Stimulated activated CD4-positive, alpha-beta T cell treated with anti-CD3 and anti-CD28 coated beads, Interleukin-12 subunit alpha, Interleukin-12 subunit beta, amount 100 ng/mL, for 24 hours (primary cell): ENCODE results near the gene RNPS1.
"Not testable (repeated sequence)": the region's sequence is repeated elsewhere in the genome, so short reads cannot be mapped to it uniquely, and the experiment has no call there.

Experiments used
- DNase-seq, 2 experiments: peaks; one replicate each; pipeline ENCODE4 v3.0.0-alpha.2; 2020; ENCODE audit warnings: low read depth in 2 of 2

RNPS1 gene

GRCh38 chr16:2282866-2283555 lies 15.1 kb upstream of the RNPS1 start:
- DNase-seq, result no peak

GRCh38 chr16:2282262-2282661 lies 14.3 kb upstream of the RNPS1 start:
- no peak for DNase-seq

DNA sequence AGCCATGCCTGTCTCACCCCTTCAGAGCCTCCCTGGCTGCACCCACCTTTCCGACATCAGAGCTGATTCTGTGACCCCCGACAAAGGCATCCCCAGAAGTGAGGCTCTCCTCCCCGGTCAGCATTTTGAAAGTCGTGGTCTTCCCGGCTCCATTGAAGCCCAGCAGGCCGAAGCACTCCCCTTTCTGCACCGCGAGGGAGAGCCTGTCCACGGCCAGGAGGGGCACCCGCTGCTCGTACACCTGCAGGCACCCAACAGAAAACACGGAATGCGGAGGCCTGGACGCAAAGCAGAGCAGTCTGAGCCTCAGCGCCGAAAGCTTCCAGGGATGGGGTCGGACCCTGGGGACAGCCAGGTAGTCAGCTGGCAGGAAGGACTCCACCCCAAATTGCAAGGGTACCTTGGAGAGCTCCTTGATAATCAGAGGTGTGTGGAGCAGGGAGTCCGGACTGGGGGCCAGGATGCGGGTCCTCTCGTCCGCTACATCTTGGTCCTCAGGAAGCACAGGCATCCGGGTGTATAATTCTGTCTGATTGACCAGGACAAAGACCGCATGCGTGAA lies 13.1 kb upstream of the RNPS1 start:
- DNase-seq, result no peak

DNA sequence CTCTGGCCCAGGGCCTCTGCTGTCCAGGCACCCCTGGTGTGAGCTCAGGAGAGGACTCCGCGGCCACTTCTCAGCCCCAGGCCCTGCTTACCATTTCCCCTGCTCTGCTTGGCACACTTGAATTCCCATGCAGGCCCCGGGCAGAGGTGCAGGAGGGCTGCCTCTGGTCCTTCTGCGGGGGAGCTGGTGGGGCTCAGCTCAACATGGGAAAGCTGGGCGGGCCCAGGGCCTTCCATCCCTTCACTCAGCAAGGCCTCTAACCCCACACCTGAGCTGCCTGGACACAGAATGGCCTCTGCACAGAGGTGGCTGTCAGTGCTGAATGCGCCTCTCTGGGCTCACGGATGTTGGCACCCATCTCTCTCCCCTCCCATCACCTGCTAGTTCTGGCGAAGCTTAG lies 12.5 kb upstream of the RNPS1 start:
- DNase-seq, result no peak

GRCh38 chr16:2278956-2279800 lies 11.3 kb upstream of the RNPS1 start:
- DNase-seq, result no peak

DNA sequence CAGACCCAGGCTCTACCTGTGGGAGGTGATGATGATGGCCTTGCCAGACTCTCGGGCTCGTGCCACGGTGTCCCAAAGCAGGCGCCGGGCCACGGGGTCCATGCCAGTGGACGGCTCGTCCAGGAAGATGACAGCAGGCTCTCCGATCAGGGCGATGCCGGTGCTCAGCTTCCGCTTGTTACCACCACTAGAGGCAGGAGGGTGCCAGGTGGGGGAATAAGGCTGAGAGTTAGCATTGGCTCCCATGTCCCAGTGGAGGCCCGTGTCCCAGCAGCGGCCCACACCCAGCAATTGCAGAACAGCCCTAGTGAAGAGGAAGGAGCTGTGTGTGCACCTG lies 10.3 kb upstream of the RNPS1 start:
- no peak for DNase-seq

GRCh38 chr16:2277466-2278271 lies 9.7 kb upstream of the RNPS1 start:
- DNase-seq, result no peak

GRCh38 chr16:2276368-2277195 lies 8.7 kb upstream of the RNPS1 start:
- DNase-seq, result no peak

DNA sequence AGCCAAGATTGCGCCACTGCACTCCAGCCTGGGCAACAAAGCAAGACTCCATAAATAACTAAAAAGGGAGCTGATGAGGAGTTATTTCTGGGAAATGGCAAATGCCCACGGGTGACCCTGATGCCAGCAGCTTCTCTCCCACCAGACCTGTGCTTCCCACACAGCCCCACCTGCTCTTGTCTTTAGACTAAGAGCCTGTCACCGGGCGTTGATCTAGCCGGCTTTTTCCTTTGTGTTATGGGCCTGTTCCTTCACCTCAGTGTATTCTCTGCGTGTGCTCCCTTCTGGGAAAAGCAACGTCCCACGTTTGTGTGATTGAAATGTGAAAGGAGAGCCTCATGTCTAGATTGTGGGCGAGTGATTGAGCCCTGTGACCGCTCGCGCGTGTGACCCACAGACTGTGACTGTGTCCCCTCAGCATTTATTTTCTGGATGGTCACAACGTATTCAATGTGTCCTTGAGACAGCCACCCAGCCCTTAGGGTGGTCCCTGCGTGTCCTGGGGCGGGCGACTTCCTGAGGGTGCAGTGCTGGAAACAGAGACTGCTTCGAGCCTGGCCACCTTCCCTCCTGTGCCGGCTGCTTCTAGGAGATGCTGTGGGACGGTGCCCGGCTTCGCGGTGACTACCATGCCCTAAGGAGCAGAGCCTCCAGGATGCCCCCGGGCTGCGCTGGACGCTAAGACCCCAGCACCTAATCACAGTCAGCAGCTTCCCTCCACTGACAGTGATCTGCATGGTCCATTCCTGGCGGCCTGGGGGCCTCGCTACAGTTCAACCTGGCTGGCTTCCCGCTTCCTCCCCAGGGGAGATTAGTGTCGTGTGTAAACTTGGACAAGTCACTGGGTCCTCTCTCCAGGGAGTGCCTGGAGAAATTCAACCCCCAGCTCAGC lies 7.8 kb upstream of the RNPS1 start:
- DNase-seq, result no peak

DNA sequence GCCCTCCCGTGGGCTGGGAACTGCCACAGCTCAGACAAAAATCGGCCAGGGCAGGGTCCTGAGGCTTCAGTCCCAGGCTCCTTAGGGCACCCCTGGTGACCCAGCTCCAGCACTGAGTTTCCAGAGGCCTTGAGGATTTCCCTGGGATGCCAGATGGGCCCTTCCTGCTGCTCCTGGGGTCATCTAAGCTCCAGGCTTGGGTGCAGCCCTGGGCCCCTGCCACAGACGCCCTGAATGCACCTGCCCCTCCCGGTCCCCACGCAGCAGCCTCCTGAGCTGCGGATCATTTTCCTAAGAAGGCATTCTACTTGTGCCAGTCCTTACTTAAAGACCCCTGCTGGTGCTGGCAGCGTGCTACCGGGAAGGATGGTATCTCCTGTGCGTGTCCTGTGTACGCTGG lies 6.0 kb upstream of the RNPS1 start:
- no peak for DNase-seq

GRCh38 chr16:2273484-2273883 lies 5.6 kb upstream of the RNPS1 start:
- no peak for DNase-seq

DNA sequence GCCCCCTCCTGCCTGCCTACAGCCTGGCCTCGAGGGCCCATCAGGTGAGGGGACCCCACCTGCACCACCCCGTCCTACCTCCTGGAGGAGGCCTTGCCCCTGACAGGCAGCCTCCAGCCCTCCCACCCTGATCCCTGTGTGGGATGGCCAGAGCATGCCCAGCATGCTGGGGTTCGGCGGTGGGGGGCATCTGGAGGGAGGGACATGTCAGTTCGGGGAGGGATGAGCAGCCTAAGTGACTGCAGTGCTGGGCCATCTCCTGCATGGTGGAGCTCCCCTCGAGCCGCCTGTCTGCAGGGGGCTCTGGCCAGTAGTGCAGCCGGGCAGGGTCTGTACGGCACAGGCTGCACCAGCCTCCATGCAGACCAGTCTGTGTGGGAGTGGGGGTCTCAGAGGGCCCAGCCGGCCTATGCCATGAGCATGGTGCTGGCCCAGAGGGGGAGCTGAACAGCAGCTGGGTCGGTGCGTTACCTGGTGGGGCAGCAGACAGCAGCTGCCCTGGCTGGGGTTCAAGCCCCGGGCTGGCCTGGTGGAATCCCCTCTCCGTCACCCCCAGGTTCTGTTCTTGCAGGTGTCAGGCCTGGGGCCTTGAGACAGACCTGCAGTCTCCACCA lies 4.0 kb upstream of the RNPS1 start:
- no peak for DNase-seq

GRCh38 chr16:2270588-2271470 lies 2.9 kb upstream of the RNPS1 start:
- DNase-seq, result no peak

- DNase-seq, result no peak
These were observed 2.1 kb upstream of the RNPS1 start for GRCh38 chr16:2270070-2270462.

DNA sequence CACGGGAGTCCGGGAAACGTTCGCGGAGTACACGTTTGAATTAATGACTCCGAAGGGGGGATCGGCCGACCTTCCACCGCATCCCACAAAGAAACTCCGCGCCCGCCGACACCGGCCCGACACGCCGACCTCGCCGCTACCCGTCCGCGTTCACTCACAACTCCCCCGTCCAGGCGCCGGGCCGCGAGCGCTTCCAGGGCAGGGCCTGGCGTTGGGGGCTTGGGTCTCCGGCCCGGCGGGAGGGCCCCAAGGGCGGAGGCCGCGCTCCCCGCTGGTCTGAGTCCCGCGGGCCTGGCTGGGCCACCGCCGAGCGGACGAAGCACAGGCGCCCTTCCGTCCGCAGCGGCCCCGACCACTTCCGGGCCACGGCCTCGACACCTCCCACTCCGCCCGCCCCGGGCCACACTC lies 417 bp downstream of the RNPS1 start:
- DNase-seq, result not testable (repeated sequence)

DNA sequence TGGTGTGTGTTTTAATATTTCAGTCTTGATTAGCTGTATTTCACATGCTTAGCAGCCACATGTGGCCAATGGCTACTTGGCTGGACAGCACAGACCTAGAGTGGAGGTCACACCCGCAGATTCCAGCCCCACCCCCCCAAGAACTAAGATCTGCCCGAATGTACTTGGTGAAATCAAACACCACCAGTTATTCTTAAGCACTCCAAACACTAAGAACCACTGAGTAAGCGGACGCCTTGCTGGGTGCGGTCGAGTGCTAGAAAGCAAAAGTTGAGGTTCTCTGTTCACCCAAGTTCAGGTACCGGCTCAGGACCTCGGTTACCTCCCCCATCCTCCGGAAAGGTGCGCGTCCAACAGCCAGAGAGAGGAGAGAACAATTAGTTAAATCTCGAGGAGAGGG lies 1.0 kb downstream of the RNPS1 start:
- DNase-seq, result not testable (repeated sequence)

DNA sequence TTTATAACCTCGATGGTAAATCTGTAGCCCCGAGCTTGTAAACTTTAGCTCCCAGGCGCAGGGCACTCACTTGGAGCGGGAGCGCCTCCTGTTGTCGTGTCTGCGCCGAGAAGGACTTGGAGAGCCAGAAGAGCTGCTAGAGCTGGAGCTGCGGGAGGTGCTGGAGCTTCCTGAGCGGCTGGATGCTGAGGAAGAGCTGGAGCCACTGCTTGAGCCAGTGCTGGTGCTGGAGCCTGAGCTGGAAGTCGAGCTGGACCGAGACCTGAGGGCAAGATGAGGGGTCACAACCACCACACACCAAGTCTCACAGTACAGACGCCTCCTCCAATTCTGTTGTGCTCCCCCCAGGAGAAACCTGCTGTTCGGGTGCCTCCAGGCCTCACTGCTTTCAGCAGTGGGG lies 4.9 kb downstream of the RNPS1 start:
- DNase-seq, result not testable (repeated sequence)

DNA sequence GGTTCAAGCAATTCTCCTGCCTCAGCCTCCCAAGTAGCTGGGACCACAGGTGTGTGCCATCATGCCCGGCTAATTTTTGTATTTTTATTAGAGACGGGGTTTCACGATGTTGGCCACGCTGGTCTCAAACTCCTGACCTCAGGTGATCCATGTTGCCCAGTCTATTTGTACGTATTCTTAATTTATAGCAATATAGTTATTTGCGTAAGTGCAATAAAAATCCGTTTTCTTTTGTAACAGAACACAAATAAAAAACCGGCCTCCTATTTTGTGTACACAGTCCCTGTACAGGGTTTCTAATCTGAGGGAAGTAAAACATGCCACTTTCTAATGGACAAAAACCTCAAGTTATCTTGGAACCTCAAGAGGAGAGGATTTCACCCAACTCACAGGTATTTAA lies 7.7 kb downstream of the RNPS1 start:
- no peak for DNase-seq

DNA sequence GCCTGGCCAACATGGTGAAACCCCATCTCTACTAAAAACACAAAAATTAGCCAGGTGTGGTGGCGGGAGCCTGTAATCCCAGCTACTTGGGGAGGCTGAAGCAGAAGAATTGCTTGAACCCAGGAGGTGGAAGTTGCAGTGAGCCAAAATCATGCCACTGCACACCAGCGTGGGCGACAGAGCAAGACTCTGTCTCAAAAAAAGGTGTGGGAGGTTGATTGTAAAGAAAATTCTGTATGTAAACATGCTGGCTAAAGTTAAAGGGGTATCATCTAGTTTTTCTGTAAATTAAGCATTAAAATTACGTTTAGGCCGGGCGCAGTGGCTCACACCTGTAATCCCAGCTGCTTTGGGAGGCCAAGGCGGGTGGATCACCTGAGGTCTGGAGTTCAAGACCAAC lies 9.4 kb downstream of the RNPS1 start:
- not testable (repeated sequence) for DNase-seq
